ENCODE measurements around the gene GNAT1.

DNA sequence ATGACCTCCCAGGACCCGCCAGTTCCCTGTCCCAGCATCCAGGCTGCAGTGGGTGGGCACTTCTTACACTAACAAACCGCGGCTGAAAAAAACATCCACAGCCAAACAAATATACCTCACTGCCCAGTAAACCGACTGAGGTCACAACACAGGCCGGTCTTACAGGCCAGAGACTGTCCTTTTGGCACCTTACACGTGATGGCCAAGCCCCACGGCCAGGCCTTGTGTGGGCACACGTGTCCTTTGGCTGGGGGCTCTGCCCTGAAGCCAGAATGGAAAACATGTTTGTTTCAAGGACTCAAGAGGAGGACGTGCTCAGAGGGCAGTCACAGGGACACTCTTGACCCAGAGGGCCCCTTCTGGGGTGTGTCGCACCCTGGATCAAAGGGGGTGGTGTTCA, 23.4 kb downstream of the GNAT1 start:
- TF ChIP-seq EHMT2 (IDR thresholded peaks at IDR 0.05; ENCODE audit: borderline replicate concordance, low read depth, low read length) (no peak), CREBL2 (CRISPR knock-in tag; IDR thresholded peaks at IDR 0.05; ENCODE audit: borderline replicate concordance) (no peak), CREB1 (IDR thresholded peaks at IDR 0.05) (no peak), CREB1 (CRISPR knock-in tag; IDR thresholded peaks at IDR 0.05) (no peak)

Measured in HepG2 (cell line).